AG10803 (cell line): ENCODE measurements around the gene TSEN54.

ENCODE experiments used
- DNase-seq: peaks from one replicate; pipeline ENCODE4 v3.0.0; 2010; ENCODE audit warnings: low read depth
- H3K4me3 ChIP-seq: 2 replicates; pipeline ENCODE4 v1.5.1; 2011; ENCODE audit warnings: mild to moderate bottlenecking, low read length, control low read depth
- TF ChIP-seq, protein P1 (sequence below): conservative IDR thresholded peaks from 2 replicates; pipeline ENCODE4 v1.5.1; 2011; ENCODE audit warnings: mild to moderate bottlenecking, low read length, control low read depth, inconsistent platforms

TSEN54 gene

DNA sequence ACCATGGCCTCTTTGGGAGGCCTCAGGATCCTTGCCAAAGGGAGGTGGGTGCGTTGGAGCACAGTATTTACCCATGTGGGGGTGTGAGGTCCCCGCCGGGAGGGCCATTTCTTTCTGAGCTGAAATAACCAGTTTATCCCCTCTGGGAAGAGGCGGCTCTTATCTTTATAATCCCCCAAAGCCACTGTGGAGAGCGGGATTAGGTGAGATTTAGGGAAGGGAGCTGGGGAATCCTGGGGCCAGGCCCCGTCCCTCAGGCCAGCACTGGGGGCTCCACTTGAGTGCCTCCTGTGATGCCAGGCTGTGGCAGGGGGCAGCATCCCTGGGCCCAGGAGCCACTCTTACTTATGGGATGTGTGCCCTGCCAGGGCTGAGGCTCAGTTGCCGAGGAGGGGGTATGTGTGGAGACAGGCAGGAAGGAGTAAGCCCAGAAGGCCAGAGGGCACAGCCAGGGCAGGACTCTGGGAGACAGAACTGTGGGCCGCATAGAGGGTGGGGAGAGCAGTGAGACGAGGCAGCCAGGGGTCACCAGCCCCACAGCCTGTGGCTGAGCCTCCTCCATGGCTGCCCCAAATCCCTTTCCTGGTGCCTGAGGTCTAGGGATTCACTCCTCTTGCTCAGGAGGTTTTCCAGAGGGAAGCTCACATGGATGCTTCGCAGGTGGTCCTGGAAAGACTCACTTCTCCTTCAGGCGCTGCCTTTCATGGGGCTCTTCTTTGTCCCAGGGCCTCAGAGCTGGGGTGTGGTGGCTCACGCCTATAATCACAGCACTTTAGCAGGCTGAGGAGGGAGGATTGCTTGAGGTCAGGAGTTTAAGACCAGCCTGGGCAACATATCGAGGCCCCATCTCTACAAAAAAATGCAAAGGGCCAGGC is 34.9 kb upstream of the TSEN54 start:
- DNase-seq: no peak
- TF ChIP-seq, protein P1, sequence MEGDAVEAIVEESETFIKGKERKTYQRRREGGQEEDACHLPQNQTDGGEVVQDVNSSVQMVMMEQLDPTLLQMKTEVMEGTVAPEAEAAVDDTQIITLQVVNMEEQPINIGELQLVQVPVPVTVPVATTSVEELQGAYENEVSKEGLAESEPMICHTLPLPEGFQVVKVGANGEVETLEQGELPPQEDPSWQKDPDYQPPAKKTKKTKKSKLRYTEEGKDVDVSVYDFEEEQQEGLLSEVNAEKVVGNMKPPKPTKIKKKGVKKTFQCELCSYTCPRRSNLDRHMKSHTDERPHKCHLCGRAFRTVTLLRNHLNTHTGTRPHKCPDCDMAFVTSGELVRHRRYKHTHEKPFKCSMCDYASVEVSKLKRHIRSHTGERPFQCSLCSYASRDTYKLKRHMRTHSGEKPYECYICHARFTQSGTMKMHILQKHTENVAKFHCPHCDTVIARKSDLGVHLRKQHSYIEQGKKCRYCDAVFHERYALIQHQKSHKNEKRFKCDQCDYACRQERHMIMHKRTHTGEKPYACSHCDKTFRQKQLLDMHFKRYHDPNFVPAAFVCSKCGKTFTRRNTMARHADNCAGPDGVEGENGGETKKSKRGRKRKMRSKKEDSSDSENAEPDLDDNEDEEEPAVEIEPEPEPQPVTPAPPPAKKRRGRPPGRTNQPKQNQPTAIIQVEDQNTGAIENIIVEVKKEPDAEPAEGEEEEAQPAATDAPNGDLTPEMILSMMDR: no peak
- no peak overlapping the region for H3K4me3 ChIP-seq

DNA sequence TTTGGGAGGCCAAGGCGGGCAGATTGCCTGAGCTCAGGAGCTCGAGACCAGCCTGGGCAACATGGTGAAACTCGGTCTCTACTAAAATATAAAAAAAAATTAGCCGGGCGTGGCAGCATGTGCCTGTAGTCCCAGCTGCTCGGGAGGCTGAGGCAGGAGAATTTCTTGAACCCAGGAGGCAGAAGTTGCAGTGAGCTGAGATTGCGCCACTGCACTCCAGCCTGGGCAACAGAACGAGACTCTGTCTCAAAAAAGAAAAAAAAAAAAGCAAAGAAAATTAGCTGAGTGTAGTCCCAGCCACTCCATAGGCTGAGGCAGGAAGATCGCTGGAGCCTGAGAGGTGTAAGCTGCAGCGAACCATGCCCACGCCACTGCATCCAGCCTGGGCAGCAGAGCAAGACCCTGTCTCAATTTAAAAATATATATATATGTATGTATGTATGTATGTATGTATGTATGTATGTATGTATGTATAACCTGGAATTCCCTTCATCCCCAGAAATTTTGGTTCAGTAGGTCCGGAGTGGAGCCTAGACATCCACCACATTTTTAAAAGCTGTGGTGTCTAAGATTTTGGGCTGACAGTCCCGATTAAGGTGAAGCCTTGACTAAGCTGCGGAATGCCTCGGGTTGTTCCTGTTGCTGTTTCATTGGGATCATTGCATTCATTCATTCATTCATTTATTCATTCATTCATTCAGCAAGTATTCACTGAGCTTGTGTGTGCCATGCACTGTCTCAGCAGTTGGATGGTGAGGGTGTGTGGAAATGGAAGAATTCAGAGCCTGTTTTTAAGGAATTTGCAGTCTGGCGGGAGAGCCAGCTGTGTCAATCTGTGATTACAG is 34.0 kb upstream of the TSEN54 start:
- TF ChIP-seq, protein P1: no peak
- no peak for DNase-seq
- H3K4me3 ChIP-seq: no peak overlapping the region

- TF ChIP-seq, protein P1: no peak
- H3K4me3 ChIP-seq: no peak overlapping the region
- DNase-seq: no peak
Observed at GRCh38 chr17:75485688-75486087, 30.6 kb upstream of the TSEN54 start.

- no peak overlapping the region for H3K4me3 ChIP-seq
- TF ChIP-seq, protein P1: no peak
- no peak for DNase-seq
Observed at GRCh38 chr17:75486151-75486550, 30.2 kb upstream of the TSEN54 start.

DNA sequence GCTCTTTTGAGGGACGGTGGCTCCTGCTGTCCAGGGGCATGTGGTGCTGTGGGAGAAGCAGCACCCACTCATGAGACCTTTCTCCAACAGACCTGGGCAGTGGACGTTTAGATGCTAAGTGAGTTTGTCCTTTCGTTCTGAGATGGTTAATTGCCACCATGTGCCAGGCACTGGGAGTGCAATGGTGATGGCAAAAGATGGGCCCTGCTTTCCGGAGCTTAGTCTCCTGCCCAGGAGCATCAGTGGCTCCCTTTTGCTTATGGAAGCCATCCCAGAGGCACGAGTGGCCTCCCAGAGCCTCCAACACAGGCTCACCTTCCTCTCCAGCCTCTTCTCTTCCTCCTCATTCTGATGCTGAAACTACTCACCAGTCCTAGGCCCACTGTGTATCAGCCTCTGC is 29.4 kb upstream of the TSEN54 start:
- DNase-seq: no peak
- no peak overlapping the region for H3K4me3 ChIP-seq
- TF ChIP-seq, protein P1: no peak

- TF ChIP-seq, protein P1: no peak
- H3K4me3 ChIP-seq: no peak overlapping the region
- no peak for DNase-seq
Observed at GRCh38 chr17:75487351-75488070, 28.8 kb upstream of the TSEN54 start.
